ENCODE measurements around the gene CYB561. TPM values are rescaled to one million over a fixed set of nuclear protein-coding genes. Genes with fewer than 3 reads are reported as not detected.
A peak's percentile ranks its signal among the peaks of the same experiment; 100 is the strongest.

The CYB561 gene
- total RNA-seq, 1 donor from 2014 or later: 49.9 TPM

DNA sequence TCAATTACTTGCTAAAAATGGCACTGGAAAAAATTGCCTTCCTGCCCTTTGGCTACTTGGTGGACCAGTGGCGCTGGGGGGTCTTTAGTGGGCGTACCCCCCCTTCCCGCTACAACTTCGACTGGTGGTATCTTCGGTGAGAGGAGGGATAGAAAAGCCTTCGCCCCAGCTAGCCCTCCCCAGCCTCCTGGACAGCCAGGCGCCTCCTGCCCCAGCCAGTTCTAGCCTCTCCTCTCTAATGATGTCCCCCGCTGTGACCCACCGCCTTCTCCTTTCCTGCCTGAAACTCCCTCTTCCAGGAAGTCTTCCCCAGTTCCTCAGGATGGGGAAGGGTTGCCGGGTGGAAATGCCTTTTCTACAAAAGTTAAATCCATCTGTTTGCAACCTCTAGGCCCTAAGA, 36.9 kb upstream of the CYB561 start:
- Histone ChIP-seq H3K9me3 (no peaks in the 10 kb centered on the region), H3K27ac (no peak overlapping the region), H3K27me3 (ENCODE audit: low read depth) (peaks cover 15% of the 10 kb centered on the region), H3K36me3 (peaks cover 10% of the 10 kb centered on the region), H3K4me1 (peaks cover 28% of the 10 kb centered on the region), H3K4me3 (no peak overlapping the region)
- TF ChIP-seq CTCF (IDR thresholded peaks at IDR 0.05): no peak
- no peak for ATAC-seq
- no peak for DNase-seq
- intact Hi-C loops (cut with DNase I): no loop called here

- H3K4me3 ChIP-seq: no peak overlapping the region
- intact Hi-C loops (cut with DNase I): no loop called here
- H3K36me3 ChIP-seq: peaks cover 10% of the 10 kb centered on the region
- peaks cover 34% of the 10 kb centered on the region for H3K4me1 ChIP-seq
- DNase-seq (no peak), ATAC-seq (no peak)
- TF ChIP-seq CTCF (IDR thresholded peaks at IDR 0.05): no peak
- no peak overlapping the region for H3K27ac ChIP-seq
- H3K9me3 ChIP-seq: no peaks in the 10 kb centered on the region
- peaks cover 20% of the 10 kb centered on the region for H3K27me3 ChIP-seq (ENCODE audit: low read depth)
These were observed 36.4 kb upstream of the CYB561 start for GRCh38 chr17:63482509-63482908.

- peaks cover 39% of the 10 kb centered on the region for H3K4me1 ChIP-seq
- no peak for ATAC-seq
- peaks cover 25% of the 10 kb centered on the region for H3K27me3 ChIP-seq (ENCODE audit: low read depth)
- intact Hi-C loops (cut with DNase I): no loop called here
- H3K27ac ChIP-seq: peak overlapping the region; percentile 41
- H3K4me3 ChIP-seq: no peak overlapping the region
- no peak for DNase-seq
- no peak for TF ChIP-seq CTCF (IDR thresholded peaks at IDR 0.05)
- no peaks in the 10 kb centered on the region for H3K9me3 ChIP-seq
- peaks cover 10% of the 10 kb centered on the region for H3K36me3 ChIP-seq
These were observed 35.4 kb upstream of the CYB561 start for GRCh38 chr17:63481488-63481870.

- ATAC-seq (no peak), DNase-seq (no peak)
- no peaks in the 10 kb centered on the region for H3K9me3 ChIP-seq
- H3K27ac ChIP-seq: peak overlapping the region; percentile 41
- no peak overlapping the region for H3K4me3 ChIP-seq
- intact Hi-C loops (cut with DNase I): no loop called here
- peaks cover 10% of the 10 kb centered on the region for H3K36me3 ChIP-seq
- peaks cover 44% of the 10 kb centered on the region for H3K4me1 ChIP-seq
- H3K27me3 ChIP-seq (ENCODE audit: low read depth): peaks cover 25% of the 10 kb centered on the region
- no peak for TF ChIP-seq CTCF (IDR thresholded peaks at IDR 0.05)
These were observed 34.9 kb upstream of the CYB561 start for GRCh38 chr17:63480826-63481487.

- ATAC-seq: no peak
- TF ChIP-seq CTCF (IDR thresholded peaks at IDR 0.05): no peak
- Histone ChIP-seq H3K4me3 (no peak overlapping the region), H3K36me3 (peaks cover 10% of the 10 kb centered on the region), H3K9me3 (no peaks in the 10 kb centered on the region), H3K27me3 (ENCODE audit: low read depth) (peaks cover 25% of the 10 kb centered on the region), H3K4me1 (peaks cover 51% of the 10 kb centered on the region), H3K27ac (no peak overlapping the region)
- intact Hi-C loops (cut with DNase I): no loop called here
- DNase-seq: no peak
These were observed 34.2 kb upstream of the CYB561 start for GRCh38 chr17:63480192-63480784.

Measured in lower lobe of right lung (tissue), 2 donors.